GM21381 (cell line): ENCODE data around the gene TGFBR3L.
"Not testable (repeated sequence)": the region's sequence is repeated elsewhere in the genome, so short reads cannot be mapped to it uniquely, and the experiment has no call there.

Experiments used
- ATAC-seq: cut with Tn5 transposase; IDR thresholded peaks from one replicate; pipeline ENCODE4 v1.9.1; 2021; ENCODE audit warnings: mild to moderate bottlenecking, moderate library complexity; ENCODE audit not compliant: unreplicated experiment

Gene TGFBR3L

DNA sequence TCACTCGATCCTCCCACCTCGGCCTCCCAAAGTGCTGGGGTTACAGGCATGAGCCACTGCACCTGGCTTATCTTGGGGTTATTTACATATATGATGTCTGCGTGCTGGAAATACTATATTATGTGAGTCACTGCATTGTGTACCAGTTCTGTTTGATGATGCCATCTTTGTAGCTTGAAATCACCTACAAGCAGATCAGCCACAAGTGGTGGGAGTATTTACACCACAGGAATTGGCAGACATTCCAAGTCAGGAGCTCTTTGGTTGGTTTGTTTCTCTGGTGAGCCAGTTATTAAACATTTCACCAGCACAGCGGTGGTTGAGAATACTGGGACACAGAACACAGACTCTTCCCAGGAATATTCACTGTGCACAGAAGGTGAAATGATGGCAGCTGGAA is 33.3 kb downstream of the TGFBR3L start:
- no peak for ATAC-seq

DNA sequence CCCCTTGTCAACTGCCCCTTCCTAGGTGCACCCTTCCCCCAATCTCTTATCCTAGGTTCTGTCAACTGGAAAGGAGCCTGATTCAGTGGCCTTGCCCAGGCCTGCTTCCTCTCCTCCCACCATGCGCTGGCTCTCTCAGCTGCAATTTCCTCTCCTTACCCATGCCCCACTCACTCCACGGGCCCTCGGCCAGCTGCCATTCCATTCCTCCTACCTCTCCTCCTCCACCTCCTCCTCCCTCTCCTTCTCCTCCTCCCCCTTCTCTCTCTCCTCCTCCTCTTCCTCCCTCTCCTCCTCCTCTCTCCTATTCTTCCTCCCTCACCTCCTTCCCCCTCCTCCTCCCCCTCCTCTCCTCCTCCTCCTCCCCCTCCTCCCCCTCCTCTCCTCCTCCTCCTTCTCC is 38.4 kb downstream of the TGFBR3L start:
- no peak for ATAC-seq

GRCh38 chr19:7953576-7953975 is 38.9 kb downstream of the TGFBR3L start:
- no peak for ATAC-seq

DNA sequence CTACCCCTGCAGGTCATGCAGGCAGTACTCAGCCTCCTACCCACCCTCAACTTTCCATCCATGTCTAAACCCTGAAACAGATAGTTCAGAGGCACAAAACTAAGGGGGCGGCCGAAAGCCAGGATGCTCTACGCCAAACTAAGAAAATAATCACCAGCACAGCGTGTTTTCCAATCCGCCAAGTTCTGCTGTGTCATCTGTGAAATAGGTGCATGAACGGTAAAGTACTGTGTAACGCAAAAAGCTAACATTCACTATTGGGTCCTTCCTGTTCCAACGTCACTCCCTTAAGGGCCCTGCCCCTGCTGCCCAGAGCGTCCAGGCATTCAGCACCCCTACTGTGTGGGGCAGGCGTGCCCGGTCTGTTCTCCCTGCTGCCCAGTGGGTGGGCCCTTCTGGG is 41.1 kb downstream of the TGFBR3L start:
- ATAC-seq: no peak

DNA sequence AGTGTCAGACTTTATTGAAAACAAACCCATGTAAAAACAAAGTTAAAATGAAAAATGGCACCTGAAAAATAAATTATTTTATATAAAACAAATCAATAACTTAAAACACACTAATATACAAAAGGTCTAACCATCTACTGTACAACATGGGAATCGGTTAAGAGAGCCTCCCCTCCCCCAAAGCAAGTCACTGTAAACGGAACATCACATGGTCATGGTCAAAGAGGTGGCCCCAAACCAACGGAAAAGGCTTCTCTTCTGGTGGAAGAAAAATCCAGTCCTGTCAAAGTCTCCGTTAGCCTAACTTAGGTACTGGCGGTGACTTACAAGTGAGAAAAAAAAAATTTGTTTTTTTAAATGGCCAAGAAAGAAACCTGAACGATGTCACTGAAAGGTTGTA is 44.6 kb downstream of the TGFBR3L start:
- no peak for ATAC-seq

DNA sequence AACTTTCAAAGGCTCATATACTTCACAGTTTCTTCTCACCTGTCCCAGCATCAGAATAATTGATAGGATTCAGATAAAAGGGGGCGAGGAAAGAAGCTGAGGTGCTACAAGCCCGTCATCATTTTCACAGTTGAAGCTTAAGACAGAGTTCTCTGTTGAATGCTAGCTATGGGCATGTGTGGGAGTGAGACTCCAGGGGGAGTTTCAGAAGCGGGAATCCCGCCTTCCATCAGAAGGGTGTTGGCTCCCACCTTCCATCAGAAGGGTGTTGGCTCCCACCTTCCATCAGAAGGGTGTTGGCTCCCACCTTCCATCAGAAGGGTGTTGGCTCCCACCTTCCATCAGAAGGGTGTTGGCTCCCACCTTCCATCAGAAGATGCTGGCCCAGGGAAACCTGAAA is 46.5 kb downstream of the TGFBR3L start:
- ATAC-seq: not testable (repeated sequence)

DNA sequence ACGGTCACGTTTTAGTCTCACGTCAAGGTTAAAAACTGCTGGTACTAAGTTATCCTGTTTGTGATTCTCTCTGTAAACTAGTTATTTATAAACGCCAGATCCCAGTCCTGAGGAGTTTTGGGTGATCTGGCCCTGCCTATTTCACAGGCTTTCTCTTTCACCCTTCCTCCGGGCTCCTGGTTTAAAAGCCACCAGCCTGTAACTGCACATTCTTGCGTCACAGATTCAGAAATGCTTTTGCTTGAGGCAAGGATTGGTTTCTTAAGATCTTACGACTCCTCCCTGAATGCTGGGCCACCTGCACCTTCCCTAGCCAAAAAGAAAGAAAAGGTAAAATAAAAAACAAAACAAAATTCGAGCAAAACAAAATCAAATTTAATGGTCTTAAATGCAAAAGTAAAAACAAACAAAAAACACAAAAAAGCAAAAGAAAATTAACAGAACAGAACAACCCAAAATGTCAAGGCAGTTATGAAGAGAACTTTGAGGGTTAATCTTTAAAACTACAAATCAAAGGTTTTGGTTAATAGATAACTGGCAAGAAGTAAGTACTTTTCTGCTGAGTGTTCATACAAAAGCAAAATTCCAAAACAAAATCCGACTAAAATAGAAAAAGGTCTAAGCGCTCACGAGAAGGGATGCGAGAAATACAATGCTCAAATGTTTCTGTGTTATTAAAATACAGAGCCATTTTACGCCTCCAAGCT is 47.4 kb downstream of the TGFBR3L start:
- no peak for ATAC-seq

- no peak for ATAC-seq
Measured at GRCh38 chr19:7962644-7963268, 48.1 kb downstream of the TGFBR3L start.

DNA sequence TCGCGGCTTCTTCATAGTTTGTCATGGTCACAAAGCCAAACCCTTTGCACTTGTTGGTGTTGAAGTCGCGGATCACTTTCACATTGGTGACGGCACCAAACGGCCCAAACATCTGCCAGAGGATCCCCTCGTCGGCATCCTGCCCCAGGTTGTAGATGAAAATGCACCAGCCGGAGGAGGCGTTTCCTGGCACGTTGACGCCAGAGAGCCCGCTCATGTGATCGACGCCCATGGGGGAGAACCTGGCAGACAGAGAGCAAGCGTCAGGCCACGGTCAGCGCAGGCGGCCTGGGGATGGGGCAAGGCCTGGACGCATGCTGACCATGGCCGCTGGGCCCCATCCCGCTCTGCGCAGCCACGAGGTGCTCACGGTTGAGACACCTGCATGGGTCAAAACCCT is 48.9 kb downstream of the TGFBR3L start:
- no peak for ATAC-seq

- no peak for ATAC-seq
Measured at GRCh38 chr19:7965259-7965841, 50.7 kb downstream of the TGFBR3L start.

GRCh38 chr19:7965921-7966665 is 51.5 kb downstream of the TGFBR3L start:
- no peak for ATAC-seq

- no peak for ATAC-seq
Measured at GRCh38 chr19:7968008-7968795, 53.6 kb downstream of the TGFBR3L start.
